SK-N-SH (cell line): ENCODE measurements around the gene FOXK2. TPM values are rescaled to one million over a fixed set of nuclear protein-coding genes. Genes with fewer than 3 reads are reported as not detected.
A peak's percentile ranks its signal among the peaks of the same experiment; 100 is the strongest.
"Not testable (repeated sequence)": the region's sequence is repeated elsewhere in the genome, so short reads cannot be mapped to it uniquely, and the experiment has no call there.

Experiments
- CTCF ChIA-PET: fragments of 300-600, 350-600 bp; formaldehyde crosslinking; extraction: SDS; loops from one replicate; lab custom pipeline; 2021; lab: Yijun Ruan, JAX
- POLR2A ChIA-PET: fragments of 350-600 bp; sonication (Branson Sonifier 250); formaldehyde crosslinking; extraction: SDS; loops from one replicate; lab custom pipeline; 2020; ENCODE audit warnings: antibody characterized with exemption, inconsistent platforms; lab: Yijun Ruan, JAX
- DNase-seq: peaks from one replicate; pipeline ENCODE4 v3.0.0; 2012
- H2AFZ ChIP-seq: fragments of 200-600 bp; sonication (generic); 2 replicates; pipeline ENCODE4 v1.8.1; 2016; ENCODE audit warnings: antibody characterized with exemption, mild to moderate bottlenecking, low read depth
- H3F3A ChIP-seq: fragments of 200-600 bp; sonication (generic); replicated peaks from 2 replicates; pipeline ENCODE3; 2016; ENCODE audit warnings: antibody characterized with exemption, mild to moderate bottlenecking; ENCODE audit not compliant: insufficient read depth
- H3K27ac ChIP-seq, 2 experiments: fragments of 200-500 bp in 1 of 2; fragments of 200-600 bp in 1 of 2; sonication (Bioruptor generic) in 1 of 2; sonication (generic), shearing (Covaris generic) in 1 of 2; 2 replicates each; pipeline versions ENCODE4 v1.5.1 to v1.6.1; 2014 to 2016; ENCODE audit warnings: low read depth in 2 of 2, inconsistent platforms in 1 of 2, low read length in 1 of 2, mild to moderate bottlenecking in 1 of 2, mixed read lengths in 1 of 2
- H3K27me3 ChIP-seq: fragments of 200-600 bp; sonication (generic), shearing (Covaris generic); 2 replicates; pipeline ENCODE4 v1.6.1; 2016; ENCODE audit warnings: mixed run types; ENCODE audit not compliant: insufficient read depth
- H3K36me3 ChIP-seq, 2 experiments: fragments of 200-500 bp in 1 of 2; fragments of 200-600 bp in 1 of 2; sonication (Bioruptor generic) in 1 of 2; sonication (generic) in 1 of 2; replicated peaks in 1 of 2; 2 replicates each; pipeline versions ENCODE3 to v1.5.1; 2014 to 2016; ENCODE audit warnings: low read length in 1 of 2, mild to moderate bottlenecking in 1 of 2; ENCODE audit not compliant: insufficient read depth in 2 of 2, control insufficient read depth in 1 of 2
- H3K4me1 ChIP-seq, 2 experiments: fragments of 200-500 bp in 1 of 2; fragments of 200-600 bp in 1 of 2; sonication (Bioruptor generic) in 1 of 2; sonication (generic), shearing (Covaris generic) in 1 of 2; 2 replicates each; pipeline versions ENCODE4 v1.5.1 to v1.6.1; 2014 to 2016; ENCODE audit warnings: low read depth in 1 of 2, low read length in 1 of 2, mixed run types in 1 of 2; ENCODE audit not compliant: insufficient read depth in 2 of 2, control insufficient read depth in 1 of 2
- H3K4me2 ChIP-seq: fragments of 200-600 bp; sonication (generic), shearing (Covaris generic); 2 replicates; pipeline ENCODE4 v1.6.1; 2017; ENCODE audit warnings: mixed run types
- H3K4me3 ChIP-seq, 2 experiments: fragments of 200-500 bp in 1 of 2; fragments of 200-600 bp in 1 of 2; sonication (Bioruptor generic) in 1 of 2; sonication (generic), shearing (Covaris generic) in 1 of 2; 2 replicates each; pipeline versions ENCODE4 v1.5.1 to v1.8.1; 2014 to 2016; ENCODE audit warnings: low read depth in 2 of 2, inconsistent platforms in 1 of 2, low read length in 1 of 2, mild to moderate bottlenecking in 1 of 2, mixed read lengths in 1 of 2, moderate library complexity in 1 of 2
- H3K79me2 ChIP-seq: fragments of 200-600 bp; sonication (generic); 2 replicates; pipeline ENCODE4 v1.8.1; 2017; ENCODE audit warnings: mild to moderate bottlenecking; ENCODE audit not compliant: insufficient read depth
- H3K9ac ChIP-seq: fragments of 200-600 bp; sonication (generic); 2 replicates; pipeline ENCODE4 v1.6.1; 2017; ENCODE audit warnings: mixed run types
- H3K9me2 ChIP-seq: fragments of 200-600 bp; sonication (generic); 2 replicates; pipeline ENCODE4 v1.6.1; 2017; ENCODE audit warnings: mixed run types
- H3K9me3 ChIP-seq: fragments of 200-600 bp; sonication (generic); 2 replicates; pipeline ENCODE4 v1.6.1; 2017; ENCODE audit warnings: mixed run types, mild to moderate bottlenecking, moderate library complexity
- H4K20me1 ChIP-seq: fragments of 200-600 bp; sonication (generic); 2 replicates; pipeline ENCODE4 v1.6.1; 2017; ENCODE audit warnings: mild to moderate bottlenecking, mixed run types; ENCODE audit not compliant: insufficient read depth
- EP300 ChIP-seq, 2 experiments: IDR thresholded peaks; 2 replicates each; pipeline versions ENCODE4 v1.4.0 to v1.6.1; 2012; ENCODE audit warnings: borderline replicate concordance in 1 of 2, low read depth in 1 of 2, low read length in 1 of 2
- EZH2phosphoT487 ChIP-seq: fragments of 200-600 bp; sonication (generic); IDR thresholded peaks from 2 replicates; pipeline ENCODE4 v1.6.1; 2017; ENCODE audit warnings: low read depth, mixed run types, mild to moderate bottlenecking, antibody characterized with exemption, moderate library complexity, borderline replicate concordance
- FOXJ3 ChIP-seq: sonication (generic); formaldehyde crosslinking; IDR thresholded peaks from 2 replicates; pipeline ENCODE4 v1.5.1; 2020; ENCODE audit warnings: mild to moderate bottlenecking, missing genetic modification reagents
- MXI1 ChIP-seq: IDR thresholded peaks from 2 replicates; pipeline ENCODE4 v1.6.1; 2012; ENCODE audit warnings: mild to moderate bottlenecking, low read depth, low read length, improper control_type of control experiment
- POLR2AphosphoS5 ChIP-seq: IDR thresholded peaks from 2 replicates; pipeline ENCODE4 v1.6.1; 2012; ENCODE audit warnings: low read depth, low read length
- SIN3A ChIP-seq: IDR thresholded peaks from 2 replicates; pipeline ENCODE4 v1.6.1; 2012; ENCODE audit warnings: low read depth, mild to moderate bottlenecking, low read length, moderate library complexity, borderline replicate concordance
- TAF1 ChIP-seq: IDR thresholded peaks from 2 replicates; pipeline ENCODE4 v1.6.1; 2012; ENCODE audit warnings: low read depth, mild to moderate bottlenecking, low read length, moderate library complexity, borderline replicate concordance
- YY1 ChIP-seq: IDR thresholded peaks from 2 replicates; pipeline ENCODE4 v1.4.0; 2012; ENCODE audit warnings: low read depth, mild to moderate bottlenecking
- WGBS: methylation state at CpG from one replicate; pipeline ENCODE4 v1.1.6; 2017; ENCODE audit warnings: low lambda C conversion rate; 5-methylcytosine and 5-hydroxymethylcytosine counted together
- polyA plus RNA-seq, 3 experiments: library from polyadenylated mRNA; depleted of rRNA; stranded (reverse); fragments of >200 nt; gene quantifications; 2 replicates each; pipeline ENCODE4 v1.2.3, GENCODE V29; 2012
- TF ChIP-seq, protein P1 (sequence below): fragments of 150-350 bp; IDR thresholded peaks from 2 replicates; pipeline ENCODE4 v1.6.1; 2017; ENCODE audit warnings: antibody characterized with exemption, low read length, low read depth, borderline replicate concordance
- TF ChIP-seq, protein P2 (sequence below): IDR thresholded peaks from 2 replicates; pipeline ENCODE4; 2012

FOXK2 gene
- polyA plus RNA-seq, 1 of the 3 experiments (the other 2 are of a cell fraction): 36.4 TPM

- TF ChIP-seq, protein P1, sequence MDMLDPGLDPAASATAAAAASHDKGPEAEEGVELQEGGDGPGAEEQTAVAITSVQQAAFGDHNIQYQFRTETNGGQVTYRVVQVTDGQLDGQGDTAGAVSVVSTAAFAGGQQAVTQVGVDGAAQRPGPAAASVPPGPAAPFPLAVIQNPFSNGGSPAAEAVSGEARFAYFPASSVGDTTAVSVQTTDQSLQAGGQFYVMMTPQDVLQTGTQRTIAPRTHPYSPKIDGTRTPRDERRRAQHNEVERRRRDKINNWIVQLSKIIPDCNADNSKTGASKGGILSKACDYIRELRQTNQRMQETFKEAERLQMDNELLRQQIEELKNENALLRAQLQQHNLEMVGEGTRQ: no peak
- no peak for TF ChIP-seq FOXJ3 (CRISPR knock-in tag)
- no peak for TF ChIP-seq TAF1
- TF ChIP-seq, all 33 proteins: peak for 5
These were observed 11.9 kb downstream of the FOXK2 start (continued) for GRCh38 chr17:82531431-82531881.

GRCh38 chr17:82534401-82534812, 14.9 kb downstream of the FOXK2 start:
- no peaks in the 10 kb centered on the region for H3K27me3 ChIP-seq
- no peak overlapping the region for H2AFZ ChIP-seq
- H3K9me2 ChIP-seq: no peaks in the 10 kb centered on the region
- 94% methylated on average over 7 of the region's 7 CpGs for WGBS
- H3K9ac ChIP-seq: no peak overlapping the region
- CTCF ChIA-PET: interaction anchor here (5.8 kb wide), 1 partner anchor 19 kb away, joined by 30 read pairs; no protein-coding TSS in a partner anchor
- peaks cover 77% of the 10 kb centered on the region for H4K20me1 ChIP-seq
- H3K9me3 ChIP-seq: no peaks in the 10 kb centered on the region
- no peaks in the 10 kb centered on the region for H3K36me3 ChIP-seq
- TF ChIP-seq YY1: no peak
- TF ChIP-seq, all 33 proteins: peak for 0
- peaks cover 96% of the 10 kb centered on the region for H3K79me2 ChIP-seq
- no peak for DNase-seq
- H3F3A ChIP-seq: peaks cover 62% of the 10 kb centered on the region
- no peak overlapping the region for H3K4me3 ChIP-seq
- H3K4me1 ChIP-seq: peaks cover 40 to 47% of the 10 kb centered on the region in 2 experiments
- peak overlapping the region; percentile 5 to 97; a peak in 2 of 4 replicates for H3K27ac ChIP-seq
- POLR2A ChIA-PET: no interaction called here
- H3K4me2 ChIP-seq: no peak overlapping the region

DNA sequence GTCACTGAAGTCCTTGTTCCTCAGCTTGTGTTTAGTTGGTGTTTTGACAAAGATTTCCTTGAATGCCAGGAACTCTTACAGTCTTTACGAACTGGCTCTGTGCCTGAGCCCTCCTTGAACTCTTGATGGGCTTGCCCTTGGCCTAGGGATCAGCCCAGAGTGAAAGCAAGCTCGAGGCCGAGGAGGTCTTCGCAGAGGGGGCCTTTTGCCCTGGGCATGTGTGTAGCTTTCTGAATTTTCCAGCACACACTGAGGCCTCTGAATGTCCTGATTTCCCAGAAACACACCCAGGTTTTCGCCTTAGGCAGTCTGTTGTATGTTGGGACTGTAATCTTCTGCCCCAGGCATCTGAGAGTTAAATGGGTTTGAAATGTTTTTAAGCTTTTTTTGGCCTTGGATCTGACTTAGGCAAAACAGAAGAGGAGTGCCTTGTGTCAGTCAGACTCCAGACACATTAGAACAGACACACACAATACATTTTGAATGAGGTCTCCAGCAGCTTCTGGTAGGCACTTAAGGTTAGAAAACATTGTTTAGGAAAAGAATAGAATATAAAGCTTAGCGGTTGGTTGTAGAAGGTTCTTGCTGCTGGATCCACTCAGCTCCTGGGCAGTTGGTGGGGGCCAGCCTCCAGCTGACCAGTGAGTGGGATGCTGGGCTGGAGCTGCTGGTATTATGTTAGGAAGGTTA, 17.1 kb downstream of the FOXK2 start:
- Histone ChIP-seq H3K79me2 (peaks cover 96% of the 10 kb centered on the region), H3K4me2 (peak overlapping the region; percentile 85), H3K27me3 (no peaks in the 10 kb centered on the region), H3F3A (peaks cover 44% of the 10 kb centered on the region), H3K4me1 (peaks cover 28 to 38% of the 10 kb centered on the region in 2 experiments), H3K4me3 (peak overlapping the region in 1 of 2 experiments; percentile 49; a peak in 2 of 4 replicates), H3K36me3 (no peaks in the 10 kb centered on the region), H3K27ac (peak overlapping the region; percentile 87 to 97), H3K9me2 (no peaks in the 10 kb centered on the region), H3K9ac (peak overlapping the region; percentile 59), H2AFZ (no peak overlapping the region), H4K20me1 (peaks cover 75% of the 10 kb centered on the region), H3K9me3 (no peaks in the 10 kb centered on the region)
- 34% methylated on average over 6 of the region's 6 CpGs for WGBS
- POLR2A ChIA-PET: interaction anchor here (0.6 to 0.9 kb wide), 2 partner anchors 18 to 64 kb away, joined by 3 to 4 read pairs; partner anchors contain the start of gene FOXK2
- DNase-seq: peak; percentile 54
- TF ChIP-seq, protein P2, sequence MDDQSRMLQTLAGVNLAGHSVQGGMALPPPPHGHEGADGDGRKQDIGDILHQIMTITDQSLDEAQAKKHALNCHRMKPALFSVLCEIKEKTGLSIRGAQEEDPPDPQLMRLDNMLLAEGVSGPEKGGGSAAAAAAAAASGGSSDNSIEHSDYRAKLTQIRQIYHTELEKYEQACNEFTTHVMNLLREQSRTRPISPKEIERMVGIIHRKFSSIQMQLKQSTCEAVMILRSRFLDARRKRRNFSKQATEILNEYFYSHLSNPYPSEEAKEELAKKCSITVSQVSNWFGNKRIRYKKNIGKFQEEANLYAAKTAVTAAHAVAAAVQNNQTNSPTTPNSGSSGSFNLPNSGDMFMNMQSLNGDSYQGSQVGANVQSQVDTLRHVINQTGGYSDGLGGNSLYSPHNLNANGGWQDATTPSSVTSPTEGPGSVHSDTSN: peak; percentile 51
- no peak for TF ChIP-seq MXI1
- 0 out of 2 replicates have a peak, but pooled peaks have one; percentile 9 for TF ChIP-seq POLR2AphosphoS5
- no peak for TF ChIP-seq EZH2phosphoT487
- peak in 1 of 2 experiments; percentile 53; a peak in 2 of 4 replicates for TF ChIP-seq EP300 (IDR thresholded peaks at IDR 0.05; ENCODE audit: borderline replicate concordance in 1 of 2, low read depth in 1 of 2, low read length in 1 of 2)
- TF ChIP-seq SIN3A: peak; percentile 8; the same call in 1 of the 2 replicates
- CTCF ChIA-PET: interaction anchor here (0.6 to 5.8 kb wide), 12 partner anchors 7 to 1372 kb away, joined by 3 to 30 read pairs (median 4); partner anchors contain the start of gene FOXK2

DNA sequence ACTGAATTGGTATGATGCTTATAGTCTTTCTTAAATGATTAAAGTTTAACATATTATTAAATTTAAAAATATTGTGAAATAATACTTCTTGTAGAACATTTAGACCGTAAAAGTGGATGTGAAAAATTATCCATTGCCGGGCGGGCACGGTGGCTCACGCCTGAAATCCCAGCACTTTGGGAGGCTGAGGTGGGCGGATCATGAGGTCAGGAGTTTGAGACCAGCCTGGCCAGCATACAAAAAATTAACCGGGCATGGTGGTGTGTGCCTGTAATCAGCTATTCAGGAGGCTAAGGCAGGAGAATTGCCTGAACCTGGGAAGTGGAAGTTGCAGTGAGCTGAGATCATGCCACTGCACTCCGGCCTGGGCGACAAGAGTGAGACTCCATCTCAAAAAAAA, 17.7 kb downstream of the FOXK2 start:
- Histone ChIP-seq H3F3A (peaks cover 38% of the 10 kb centered on the region), H3K4me1 (peaks cover 28 to 38% of the 10 kb centered on the region in 2 experiments), H4K20me1 (peaks cover 75% of the 10 kb centered on the region), H3K9ac (peak overlapping the region; percentile 59; the same call in 1 of the 2 replicates), H3K27ac (peak overlapping the region; percentile 87 to 97), H3K79me2 (peaks cover 96% of the 10 kb centered on the region), H3K4me3 (peak overlapping the region in 1 of 2 experiments; percentile 49; a peak in 2 of 4 replicates), H3K4me2 (peak overlapping the region; percentile 85)
- ChIA-PET CTCF (interaction anchor here (1.0 to 5.8 kb wide), 7 partner anchors 8 to 65 kb away, joined by 3 to 30 read pairs (median 7); partner anchors contain the start of gene FOXK2), POLR2A (interaction anchor here (0.6 to 0.9 kb wide), 2 partner anchors 18 to 65 kb away, joined by 3 to 4 read pairs; partner anchors contain the start of gene FOXK2)
- not testable (repeated sequence) for H2AFZ ChIP-seq, H3K9me3 ChIP-seq, H3K36me3 ChIP-seq, H3K9me2 ChIP-seq, DNase-seq, H3K27me3 ChIP-seq
- WGBS: 77% methylated on average over 9 of the region's 9 CpGs
